GM19238 (cell line): Measurements from ENCODE around the gene RPUSD1.
"Not testable (repeated sequence)": the region's sequence is repeated elsewhere in the genome, so short reads cannot be mapped to it uniquely, and the experiment has no call there.

ENCODE experiments used
- DNase-seq: peaks from one replicate; pipeline ENCODE4 v3.0.0; 2011; ENCODE audit warnings: low spot score; ENCODE audit not compliant: insufficient read length

The RPUSD1 gene

DNA sequence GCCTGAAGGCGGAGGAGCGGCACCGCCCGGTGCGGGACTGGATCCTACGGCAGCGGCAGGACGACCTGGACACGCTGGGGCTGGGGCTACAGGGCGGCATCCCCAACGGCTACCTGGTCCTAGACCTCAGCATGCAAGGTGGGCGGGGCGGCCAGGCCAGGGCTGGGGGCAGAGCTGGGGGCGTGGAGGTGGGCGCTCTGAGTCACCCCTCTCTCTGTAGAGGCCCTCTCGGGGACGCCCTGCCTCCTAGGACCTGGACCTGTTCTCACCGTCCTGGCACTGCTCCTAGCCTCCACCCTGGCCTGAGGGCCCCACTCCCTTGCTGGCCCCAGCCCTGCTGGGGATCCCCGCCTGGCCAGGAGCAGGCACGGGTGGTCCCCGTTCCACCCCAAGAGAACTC lies 19.8 kb downstream of the RPUSD1 start:
- DNase-seq: no peak

DNA sequence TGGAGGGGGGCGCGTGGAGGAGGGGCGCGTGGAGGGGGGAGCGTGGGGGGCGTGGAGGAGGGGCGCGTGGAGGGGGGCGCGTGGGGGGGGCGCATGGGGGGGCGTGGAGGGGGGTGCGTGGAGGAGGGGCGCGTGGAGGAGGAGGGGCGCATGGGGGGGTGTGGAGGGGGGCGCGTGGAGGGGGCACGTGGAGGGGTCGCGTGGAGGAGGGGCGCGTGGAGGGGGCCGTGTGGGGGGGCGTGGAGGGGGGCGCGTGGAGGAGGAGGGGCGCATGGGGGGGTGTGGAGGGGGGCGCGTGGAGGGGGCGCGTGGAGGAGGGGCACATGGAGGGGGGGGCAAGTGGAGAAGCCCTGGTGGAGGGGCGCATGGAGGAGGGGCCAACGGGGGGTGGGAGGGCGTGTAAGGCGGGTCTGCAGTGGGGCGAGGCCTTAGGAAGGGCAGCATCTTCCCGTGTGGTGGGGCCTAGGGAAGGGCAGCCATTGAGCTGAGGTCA lies 20.4 kb downstream of the RPUSD1 start:
- DNase-seq: no peak

DNA sequence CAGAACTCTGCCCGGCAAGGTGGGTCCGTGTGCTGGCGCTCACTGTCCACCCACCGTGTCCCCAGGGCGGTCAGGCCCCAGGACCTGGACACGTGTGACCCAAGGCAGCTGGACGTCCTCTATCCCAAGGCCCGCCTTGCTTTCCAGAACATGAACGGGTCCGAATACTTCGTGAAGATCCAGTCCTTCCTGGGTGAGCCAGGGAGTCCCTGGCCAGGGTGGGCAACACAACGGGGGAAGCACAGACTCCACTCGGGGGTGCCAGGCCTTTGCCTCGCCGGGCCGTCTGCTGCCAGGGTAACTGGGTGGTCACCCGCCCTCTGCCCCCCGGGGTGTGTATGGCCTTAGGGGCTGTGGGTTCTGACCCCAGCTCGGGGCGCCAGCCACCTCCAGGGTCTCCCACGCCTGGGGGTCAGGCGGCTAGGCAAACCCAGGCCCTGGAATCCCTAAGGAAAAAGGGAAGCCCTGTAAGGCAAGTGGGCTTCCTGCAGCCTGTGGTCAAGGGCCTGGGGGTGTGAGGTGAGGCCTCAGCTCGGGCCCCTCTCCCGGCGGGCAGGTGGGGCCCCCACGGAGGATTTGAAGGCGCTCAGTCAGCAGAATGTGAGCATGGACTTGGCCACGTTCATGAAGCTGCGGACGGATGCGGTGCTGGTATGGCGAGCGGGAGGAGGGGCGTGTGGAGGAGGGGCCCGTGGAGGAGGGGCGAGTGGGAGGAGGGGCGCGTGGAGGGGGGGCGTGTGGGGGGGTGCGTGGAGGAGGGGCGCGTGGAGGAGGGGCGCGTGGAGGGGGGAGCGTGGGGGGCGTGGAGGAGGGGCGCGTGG lies 21.2 kb downstream of the RPUSD1 start:
- no peak for DNase-seq

DNA sequence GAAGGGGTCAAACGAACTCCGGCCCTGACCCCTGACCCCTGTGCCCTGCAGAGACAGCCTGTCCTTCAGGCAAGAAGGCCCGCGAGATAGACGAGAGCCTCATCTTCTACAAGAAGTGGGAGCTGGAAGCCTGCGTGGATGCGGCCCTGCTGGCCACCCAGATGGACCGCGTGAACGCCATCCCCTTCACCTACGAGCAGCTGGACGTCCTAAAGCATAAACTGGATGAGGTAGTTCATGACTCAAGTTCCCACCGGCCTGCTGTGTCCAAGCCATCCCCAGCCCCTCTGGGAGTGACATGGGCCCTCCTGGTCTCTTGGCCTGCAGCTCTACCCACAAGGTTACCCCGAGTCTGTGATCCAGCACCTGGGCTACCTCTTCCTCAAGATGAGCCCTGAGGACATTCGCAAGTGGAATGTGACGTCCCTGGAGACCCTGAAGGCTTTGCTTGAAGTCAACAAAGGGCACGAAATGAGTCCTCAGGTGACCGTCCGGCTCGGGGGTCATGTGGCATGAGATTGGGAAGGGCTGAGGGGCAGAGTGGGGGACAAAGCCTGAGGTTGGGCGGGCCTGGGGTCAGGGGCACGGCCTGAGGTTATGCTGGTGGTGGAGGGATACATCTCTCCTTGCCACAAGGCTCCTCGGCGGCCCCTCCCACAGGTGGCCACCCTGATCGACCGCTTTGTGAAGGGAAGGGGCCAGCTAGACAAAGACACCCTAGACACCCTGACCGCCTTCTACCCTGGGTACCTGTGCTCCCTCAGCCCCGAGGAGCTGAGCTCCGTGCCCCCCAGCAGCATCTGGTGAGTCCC lies 22.0 kb downstream of the RPUSD1 start:
- DNase-seq: no peak

DNA sequence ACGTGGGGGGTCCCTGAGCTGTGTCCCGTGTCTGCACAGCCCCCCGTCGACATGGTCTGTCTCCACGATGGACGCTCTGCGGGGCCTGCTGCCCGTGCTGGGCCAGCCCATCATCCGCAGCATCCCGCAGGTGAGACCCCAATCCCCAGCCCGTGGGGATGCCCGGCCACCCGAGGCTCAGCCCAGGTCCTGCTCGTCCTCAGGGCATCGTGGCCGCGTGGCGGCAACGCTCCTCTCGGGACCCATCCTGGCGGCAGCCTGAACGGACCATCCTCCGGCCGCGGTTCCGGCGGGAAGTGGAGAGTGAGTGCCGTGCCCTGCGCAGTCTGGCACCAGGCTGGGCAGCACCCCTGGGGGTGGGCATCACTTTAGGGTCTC lies 22.7 kb downstream of the RPUSD1 start:
- no peak for DNase-seq

DNA sequence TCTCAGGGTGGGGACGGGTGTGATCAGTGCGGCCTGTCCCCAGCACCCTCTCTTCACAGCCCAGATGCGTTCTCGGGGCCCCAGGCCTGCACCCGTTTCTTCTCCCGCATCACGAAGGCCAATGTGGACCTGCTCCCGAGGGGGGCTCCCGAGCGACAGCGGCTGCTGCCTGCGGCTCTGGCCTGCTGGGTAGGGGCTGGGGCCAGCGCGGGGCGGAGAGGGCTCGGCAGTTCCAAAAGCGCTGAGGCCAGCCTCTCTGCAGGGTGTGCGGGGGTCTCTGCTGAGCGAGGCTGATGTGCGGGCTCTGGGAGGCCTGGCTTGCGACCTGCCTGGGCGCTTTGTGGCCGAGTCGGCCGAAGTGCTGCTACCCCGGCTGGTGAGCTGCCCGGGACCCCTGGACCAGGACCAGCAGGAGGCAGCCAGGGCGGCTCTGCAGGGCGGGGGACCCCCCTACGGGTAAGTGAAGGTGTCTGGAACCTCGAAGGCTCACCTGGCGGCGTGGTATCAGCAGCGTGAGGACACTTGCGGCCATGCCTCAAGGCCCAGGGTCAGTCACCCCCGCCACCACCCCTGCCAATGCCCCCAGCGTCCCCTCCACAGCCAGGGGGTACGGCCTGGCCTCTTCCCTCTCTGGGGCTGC lies 23.2 kb downstream of the RPUSD1 start:
- DNase-seq: no peak

DNA sequence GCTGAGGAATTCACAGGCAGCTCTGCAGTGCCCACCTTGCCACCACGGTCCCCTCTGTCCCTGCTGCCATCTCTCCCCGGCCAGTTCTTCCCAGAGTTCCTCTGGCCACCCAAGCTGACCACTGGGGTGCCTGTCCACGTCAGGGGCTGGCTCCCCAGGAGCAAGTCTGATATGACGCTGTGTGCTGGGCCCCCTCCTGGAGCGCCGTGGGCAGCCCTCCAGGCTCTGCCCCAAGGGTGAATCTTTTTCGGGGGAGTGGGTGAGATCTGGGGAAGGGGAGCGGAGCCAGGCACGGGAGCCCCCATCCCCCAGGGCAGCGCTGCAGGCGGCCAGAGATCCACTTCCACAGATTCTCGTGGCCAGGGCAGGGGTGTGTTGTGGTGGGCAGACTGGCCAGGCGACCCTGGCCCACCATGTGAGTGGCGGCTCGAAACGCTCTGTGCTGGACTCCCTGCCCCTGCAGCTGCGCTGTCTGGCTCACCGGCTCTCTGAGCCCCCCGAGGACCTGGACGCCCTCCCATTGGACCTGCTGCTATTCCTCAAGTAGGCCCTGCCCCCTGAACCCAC lies 23.9 kb downstream of the RPUSD1 start:
- no peak for DNase-seq

DNA sequence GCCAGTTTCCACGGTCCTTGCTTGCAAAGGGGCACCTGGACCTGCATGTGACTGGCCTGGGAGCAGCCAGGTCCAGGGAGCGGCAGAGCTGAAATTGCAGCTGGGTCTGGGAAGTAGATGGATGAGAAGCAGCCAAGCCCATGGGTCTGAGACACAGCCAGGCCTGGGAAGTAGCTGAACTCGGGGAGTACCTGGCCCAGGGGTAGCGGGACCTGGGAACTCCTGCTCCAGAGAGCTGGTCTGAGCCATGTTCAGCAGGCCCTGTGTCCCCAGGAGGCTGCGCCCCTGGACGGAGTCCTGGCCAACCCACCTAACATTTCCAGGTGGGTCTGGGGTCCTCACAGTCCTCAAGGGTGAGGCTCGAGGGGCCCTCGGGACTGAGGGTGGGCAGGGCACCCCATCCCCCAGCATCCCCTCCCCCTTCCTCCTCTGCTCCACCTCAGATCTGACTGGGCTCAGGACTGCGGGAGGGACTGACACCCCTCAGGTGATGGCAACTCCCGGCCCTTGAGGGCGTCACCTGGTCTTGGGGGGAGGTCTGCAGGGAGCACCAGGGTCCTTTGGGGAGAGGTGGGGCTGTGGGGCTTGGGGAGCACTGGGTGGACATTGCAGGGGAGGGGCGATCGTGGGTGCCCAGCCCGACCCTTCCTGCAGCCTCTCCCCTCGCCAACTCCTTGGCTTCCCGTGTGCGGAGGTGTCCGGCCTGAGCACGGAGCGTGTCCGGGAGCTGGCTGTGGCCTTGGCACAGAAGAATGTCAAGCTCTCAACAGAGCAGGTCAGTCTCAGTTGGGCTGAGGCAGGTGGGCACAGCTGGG lies 24.6 kb downstream of the RPUSD1 start:
- no peak for DNase-seq

DNA sequence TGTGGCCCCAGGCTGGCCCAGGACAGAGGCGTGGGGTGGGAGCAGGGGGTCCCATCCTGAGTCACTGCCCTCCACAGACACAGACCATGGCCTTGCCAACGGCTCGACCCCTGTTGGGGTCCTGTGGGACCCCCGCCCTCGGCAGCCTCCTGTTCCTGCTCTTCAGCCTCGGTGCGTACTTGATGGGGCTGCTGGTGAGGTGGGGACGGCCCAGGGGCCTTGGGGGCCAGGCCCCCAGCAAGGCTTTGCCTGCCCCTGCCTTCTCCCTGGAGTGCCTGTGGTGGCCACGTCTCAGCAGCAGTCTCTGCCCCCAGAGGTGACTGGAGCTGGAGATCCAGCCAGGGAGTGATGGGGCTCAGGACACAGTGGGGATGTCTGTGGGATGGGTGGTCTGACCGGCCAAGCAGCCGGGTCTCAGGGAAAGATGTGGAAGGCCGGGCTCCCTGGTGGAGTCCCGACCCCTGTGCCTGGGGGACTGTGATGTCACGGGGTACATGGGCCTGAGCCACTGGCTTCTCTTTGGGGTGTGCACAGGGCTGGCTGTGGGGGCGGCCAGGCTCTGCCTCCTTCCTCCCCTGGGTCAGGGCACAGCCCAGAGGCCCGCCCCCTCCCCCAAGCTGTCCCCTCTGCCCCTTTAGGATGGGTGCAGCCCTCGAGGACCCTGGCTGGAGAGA lies 25.4 kb downstream of the RPUSD1 start:
- no peak for DNase-seq

DNA sequence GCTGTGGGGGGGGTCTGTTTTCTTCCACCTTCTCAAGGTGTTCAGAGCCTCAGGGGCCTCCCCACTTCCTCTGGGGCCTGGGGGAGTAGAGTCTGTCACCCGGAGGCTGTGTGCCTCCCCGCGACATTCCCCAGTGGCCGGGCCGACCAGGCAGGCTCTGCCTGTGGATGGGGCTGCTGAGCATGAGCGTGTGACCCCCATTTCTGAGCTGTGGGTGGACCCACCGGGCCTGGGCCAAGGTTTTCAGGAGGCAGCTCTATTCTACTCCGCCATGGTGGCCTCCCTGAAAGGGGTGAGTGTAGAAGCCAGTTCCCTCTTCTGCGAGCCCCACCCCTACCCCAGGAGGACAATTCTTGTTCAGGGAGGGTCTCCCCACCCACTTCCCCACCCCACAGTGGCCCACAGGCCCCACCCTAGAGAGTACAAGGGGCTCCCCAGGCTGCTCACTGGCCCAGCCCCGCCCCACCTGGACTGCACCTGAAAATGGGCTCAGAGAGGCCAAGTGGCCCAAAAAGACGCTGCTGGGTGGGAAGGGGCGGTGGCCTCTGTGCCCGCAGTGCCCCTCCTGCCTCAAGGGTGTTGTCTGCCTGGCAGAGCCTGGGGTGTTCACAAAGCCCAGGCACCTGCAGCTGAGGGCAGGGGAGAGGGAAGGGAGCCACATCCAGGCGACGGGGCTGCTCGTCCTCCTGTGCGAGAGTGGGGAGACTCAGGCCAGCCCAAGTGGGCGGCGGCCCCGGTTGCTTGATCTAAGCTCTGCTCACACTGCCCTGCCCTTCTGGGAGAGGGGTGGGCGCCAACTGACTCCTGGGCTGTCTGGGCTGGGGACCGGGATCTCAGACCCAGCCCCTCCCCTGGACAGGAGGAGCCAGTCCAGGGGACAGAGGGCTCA lies 26.3 kb downstream of the RPUSD1 start:
- DNase-seq: no peak

DNA sequence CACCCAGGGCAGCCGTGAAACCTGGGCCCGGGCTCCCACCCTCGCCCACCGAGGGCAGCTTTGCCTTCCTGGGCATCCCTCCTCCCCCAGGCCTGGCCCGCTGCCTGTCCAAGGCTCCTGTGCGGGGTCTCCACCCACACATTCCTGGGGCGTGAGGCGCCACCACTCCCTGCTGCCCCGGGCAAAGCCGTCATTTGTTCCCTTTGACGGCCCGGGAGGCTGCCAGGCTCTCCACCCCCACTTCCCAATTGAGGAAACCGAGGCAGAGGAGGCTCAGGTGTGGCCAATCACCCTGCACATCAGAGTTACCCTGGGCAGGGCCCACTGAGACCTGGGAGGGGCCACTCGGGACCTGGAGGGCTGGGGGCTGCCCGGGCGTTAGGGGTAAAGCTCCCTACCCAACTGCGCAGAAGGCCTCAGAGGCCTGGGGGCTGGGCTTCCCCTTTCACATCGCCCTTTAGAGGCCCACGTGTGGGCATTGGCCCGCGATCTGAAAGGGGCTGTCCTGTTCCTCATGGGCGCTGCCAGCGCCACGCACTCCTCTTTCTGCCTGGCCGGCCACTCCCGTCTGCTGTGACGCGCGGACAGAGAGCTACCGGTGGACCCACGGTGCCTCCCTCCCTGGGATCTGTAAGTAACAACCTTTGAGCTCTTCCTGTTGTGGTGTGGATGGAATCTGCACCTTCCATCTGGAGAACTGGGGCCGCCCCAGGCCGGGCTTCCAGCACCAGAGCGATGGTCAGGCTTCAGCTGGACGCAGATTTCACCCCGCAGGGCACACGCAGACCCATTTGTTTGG lies 27.4 kb downstream of the RPUSD1 start, which contains the start of gene MSLN:
Gene MSLN (plus strand): TSS at position 190 of the 799 bp plus-strand sequence. CDS start 1,947 bp downstream, outside the sequence.
- no peak for DNase-seq

DNA sequence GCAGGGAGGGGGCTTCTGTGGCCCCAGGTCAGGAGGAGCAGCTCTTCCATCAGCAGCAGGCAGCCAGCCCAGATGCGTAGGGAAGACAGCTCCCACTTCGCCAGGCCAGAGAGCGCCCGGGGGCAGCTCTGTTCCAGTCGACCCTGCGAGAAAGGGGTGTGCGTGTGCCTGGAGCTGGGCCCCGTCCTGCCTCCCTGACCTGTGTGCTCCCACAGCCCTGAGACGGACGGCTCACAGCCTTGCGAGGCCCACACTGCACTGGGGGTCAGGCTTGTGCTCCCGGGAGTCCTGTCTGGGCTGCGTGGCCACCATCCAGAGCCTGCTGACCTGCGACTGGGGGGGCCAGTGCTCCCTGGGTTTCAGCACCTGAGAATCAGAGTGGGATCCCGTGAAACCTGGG lies 28.1 kb downstream of the RPUSD1 start:
- DNase-seq: no peak

DNA sequence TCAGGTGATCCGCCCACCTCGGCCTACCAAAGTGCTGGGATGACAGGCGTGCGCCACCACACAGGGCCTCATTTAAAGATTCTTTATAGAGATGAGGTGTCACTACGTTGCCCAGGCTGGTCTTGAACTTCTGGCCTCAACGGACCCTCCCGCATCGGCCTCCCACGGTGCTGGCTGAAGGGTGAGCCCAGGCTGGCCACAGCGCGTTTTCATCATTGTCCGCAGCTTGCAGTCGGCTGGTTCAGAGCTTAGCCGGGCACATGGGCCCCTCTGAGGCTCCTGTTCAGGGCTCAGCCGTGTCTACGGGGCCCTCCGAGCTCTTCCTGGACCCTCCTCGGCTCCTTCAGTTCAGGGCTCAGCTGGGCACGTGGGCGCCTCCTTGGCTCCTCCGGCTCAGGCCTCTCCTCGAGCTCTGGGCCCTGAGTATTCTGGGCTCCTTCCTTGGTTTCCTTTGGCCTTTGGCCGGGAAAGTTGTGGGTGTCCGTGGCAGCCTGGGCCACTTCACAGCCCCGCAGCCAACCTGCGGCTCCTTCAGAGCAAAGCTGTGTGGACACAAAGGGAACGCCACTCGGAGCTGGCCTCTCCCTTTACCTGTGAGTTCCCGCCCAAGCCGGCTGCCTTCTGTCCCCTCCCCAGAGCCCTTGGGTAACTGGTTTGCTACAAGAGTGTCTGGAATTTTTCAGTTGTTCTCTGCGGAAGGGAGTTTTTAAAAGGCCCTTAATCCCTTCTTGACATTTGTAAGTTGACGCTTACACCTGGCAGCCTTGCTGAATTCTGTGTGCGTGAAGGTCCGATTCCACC lies 28.9 kb downstream of the RPUSD1 start:
- no peak for DNase-seq

DNA sequence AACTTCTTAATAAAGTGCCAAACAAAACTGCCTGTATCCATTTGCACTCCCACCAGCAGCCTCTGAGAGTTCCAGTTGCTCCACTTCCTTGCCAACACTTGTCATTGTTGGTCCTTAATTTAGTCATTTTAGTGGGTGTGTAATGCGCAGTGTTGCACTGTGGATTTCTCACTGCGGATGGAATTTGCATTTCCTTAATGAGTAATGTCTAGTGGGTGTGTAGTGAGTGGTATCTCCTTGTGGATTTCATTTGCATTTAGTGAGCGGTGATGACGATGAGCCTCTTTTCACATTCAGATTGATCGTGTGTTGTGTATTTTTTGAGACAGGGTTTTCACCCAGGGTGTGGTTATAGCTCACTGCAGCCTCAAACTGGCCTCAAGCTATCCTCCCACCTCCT lies 31.8 kb downstream of the RPUSD1 start:
- no peak for DNase-seq

DNA sequence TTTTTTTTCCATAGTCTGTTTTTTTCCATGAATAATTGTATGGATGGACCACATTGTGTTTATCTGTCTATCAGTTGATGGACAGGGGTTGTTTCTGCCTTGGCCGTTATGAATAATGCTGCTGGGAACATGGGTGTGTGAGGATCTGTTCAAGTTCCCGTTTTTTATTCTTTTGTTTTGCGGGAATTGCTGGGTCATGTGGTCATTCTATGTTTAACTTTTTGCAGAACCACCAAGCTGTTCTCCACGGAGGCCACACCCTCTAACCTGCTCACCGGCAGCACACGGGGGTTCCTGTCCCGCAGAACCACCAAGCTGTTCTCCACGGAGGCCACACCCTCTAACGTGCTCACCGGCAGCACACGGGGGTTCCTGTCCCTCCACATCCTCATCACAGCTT lies 33.5 kb downstream of the RPUSD1 start:
- DNase-seq: no peak

DNA sequence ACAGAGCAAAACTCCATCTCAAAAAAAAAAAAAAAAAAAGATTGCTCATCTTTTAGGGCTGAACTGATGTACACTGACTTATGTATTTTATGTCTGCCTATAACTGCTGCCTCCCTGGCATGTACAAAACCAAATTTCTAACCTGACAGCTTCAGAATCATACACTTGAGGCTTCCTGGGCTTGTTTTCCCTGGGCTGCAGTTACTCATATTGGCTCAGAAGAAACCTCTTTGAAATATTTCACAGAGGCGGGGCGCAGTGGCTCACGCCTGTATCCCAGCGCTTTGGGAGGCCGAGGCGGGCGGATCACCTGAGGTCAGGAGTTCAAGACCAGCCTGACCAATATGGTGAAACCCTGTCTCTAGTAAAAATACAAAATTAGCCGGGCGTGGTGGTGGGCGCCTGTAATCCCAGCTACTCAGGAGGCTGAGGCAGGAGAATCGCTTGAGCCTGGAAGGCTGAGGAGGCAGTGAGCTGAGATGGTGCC lies 34.0 kb downstream of the RPUSD1 start:
- DNase-seq: not testable (repeated sequence)

DNA sequence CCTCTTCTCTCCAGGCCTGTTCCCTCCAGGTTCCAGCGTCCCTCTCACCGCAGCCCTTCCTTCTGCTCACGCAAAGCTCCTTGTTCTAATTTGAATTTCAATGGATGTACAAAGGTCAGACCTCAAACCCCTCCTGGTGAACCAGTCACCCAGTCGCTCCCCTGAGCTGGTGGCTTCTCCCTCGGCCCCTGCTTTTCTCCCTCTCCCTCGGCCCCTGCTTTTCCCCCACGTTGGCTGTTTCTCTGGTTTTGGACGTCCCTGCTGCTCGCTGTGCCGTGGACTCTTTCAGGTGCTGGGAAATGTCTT lies 36.2 kb downstream of the RPUSD1 start:
- DNase-seq: no peak
